GM12878 (cell line): Measurements from ENCODE around the gene MYO7A. TPM values are rescaled to one million over a fixed set of nuclear protein-coding genes. Genes with fewer than 3 reads are reported as not detected.

Experiments
- ATAC-seq: fragments of 200-7000 bp; cut with Tn5 transposase; 3 replicates; pipeline ENCODE4 v1.9.1; 2020; ENCODE audit warnings: mild to moderate bottlenecking, moderate library complexity
- BruUV-seq: library from RNA; stranded (reverse); fragments of 400-500 nt; replicated peaks from 2 replicates; lab custom pipeline; 2021; lab: Mats Ljungman, UMichigan
- CTCF ChIA-PET: fragments of 300-600 bp; sonication (Branson Sonifier 250); formaldehyde crosslinking; extraction: SDS; loops from one replicate; lab custom pipeline; 2021; ENCODE audit warnings: inconsistent platforms; lab: Yijun Ruan, JAX
- POLR2A ChIA-PET: fragments of 350-600 bp; formaldehyde crosslinking; extraction: SDS; loops from one replicate; lab custom pipeline; 2021; ENCODE audit warnings: inconsistent platforms; lab: Charles Lee
- RAD21 ChIA-PET: fragments of 300-600 bp; sonication (Branson Sonifier 250); formaldehyde crosslinking; loops from one replicate; lab custom pipeline; 2023; ENCODE audit warnings: antibody characterized with exemption; ENCODE audit not compliant: unreplicated experiment; lab: Charles Lee
- SMC1A ChIA-PET: fragments of 300-600 bp; sonication (Branson Sonifier 250); formaldehyde crosslinking; loops from one replicate; lab custom pipeline; 2023; ENCODE audit not compliant: unreplicated experiment, uncharacterized antibody; lab: Charles Lee
- DNase-seq: peaks from one replicate; pipeline ENCODE4 v3.0.0-alpha.2; 2011; ENCODE audit warnings: low read depth, low spot score
- FAIRE-seq: peaks from 3 replicates; lab custom pipeline; 2011; peaks lifted over from hg19 to GRCh38; lab: Jason Lieb, UNC
- H2AFZ ChIP-seq: 2 replicates; pipeline ENCODE4 v1.6.0; 2011; ENCODE audit warnings: low read depth, low read length, control low read depth; ENCODE audit not compliant: control insufficient read depth
- H3K27ac ChIP-seq: 2 replicates; pipeline ENCODE4 v1.5.1; 2011; ENCODE audit warnings: control low read depth; ENCODE audit not compliant: control insufficient read depth, insufficient read depth
- H3K27me3 ChIP-seq, 2 experiments: replicated peaks in 1 of 2; 2 replicates each; pipeline versions ENCODE4 v1.6.0 to v1.6.1; 2011; ENCODE audit warnings: low read length in 1 of 2; ENCODE audit not compliant: control insufficient read depth in 2 of 2, insufficient read depth in 2 of 2
- H3K36me3 ChIP-seq, 2 experiments: 2 replicates each; pipeline ENCODE4 v1.5.1; 2011; ENCODE audit warnings: low read length in 1 of 2; ENCODE audit not compliant: control insufficient read depth in 2 of 2, insufficient read depth in 2 of 2
- H3K4me1 ChIP-seq: 2 replicates; pipeline ENCODE4 v1.6.1; 2011; ENCODE audit warnings: mild to moderate bottlenecking, low read length, moderate library complexity, mixed read lengths; ENCODE audit not compliant: control insufficient read depth, insufficient read depth
- H3K4me2 ChIP-seq: 2 replicates; pipeline ENCODE4 v1.6.0; 2011; ENCODE audit warnings: control low read depth; ENCODE audit not compliant: control insufficient read depth, insufficient read depth
- H3K4me3 ChIP-seq: fragments of 200-600 bp; sonication (generic); 2 replicates; pipeline ENCODE4 v1.5.1; 2016
- H3K79me2 ChIP-seq: 2 replicates; pipeline ENCODE4 v1.6.0; 2011; ENCODE audit warnings: low read length; ENCODE audit not compliant: control insufficient read depth, insufficient read depth
- H3K9ac ChIP-seq: 2 replicates; pipeline ENCODE4 v1.8.0; 2011; ENCODE audit warnings: low read length, control low read depth, mixed read lengths; ENCODE audit not compliant: control insufficient read depth, insufficient read depth
- H3K9me3 ChIP-seq: replicated peaks from 3 replicates; pipeline ENCODE4 v1.5.1; 2011; ENCODE audit warnings: mild to moderate bottlenecking, low read length; ENCODE audit not compliant: control insufficient read depth, insufficient read depth
- H4K20me1 ChIP-seq: 2 replicates; pipeline ENCODE4 v1.6.0; 2011; ENCODE audit not compliant: control insufficient read depth, insufficient read depth
- CEBPB ChIP-seq, 2 experiments: fragments of 150-350 bp in 1 of 2; IDR thresholded peaks; 2 replicates each; pipeline ENCODE4 v1.6.1; 2012 to 2014; ENCODE audit warnings: low read depth in 2 of 2, low read length in 2 of 2, borderline replicate concordance in 1 of 2, inconsistent platforms in 1 of 2
- GABPA ChIP-seq: IDR thresholded peaks from 2 replicates; pipeline ENCODE4 v1.6.1; 2014; ENCODE audit warnings: antibody characterized with exemption, low read depth, mild to moderate bottlenecking, inconsistent platforms
- HDAC2 ChIP-seq: fragments of 200-600 bp; sonication (generic); IDR thresholded peaks from 2 replicates; pipeline ENCODE4 v1.6.1; 2017
- IKZF2 ChIP-seq, 2 experiments: fragments of 450-650 bp; IDR thresholded peaks; 2 replicates each; pipeline ENCODE4 v1.6.1; 2017; ENCODE audit warnings: mild to moderate bottlenecking in 2 of 2, moderate library complexity in 2 of 2
- NFYB ChIP-seq: IDR thresholded peaks from 2 replicates; pipeline ENCODE4 v1.6.1; 2011; ENCODE audit warnings: low read depth, mild to moderate bottlenecking, low read length, improper control_type of control experiment, moderate library complexity; ENCODE audit not compliant: insufficient read depth
- PML ChIP-seq: IDR thresholded peaks from 2 replicates; pipeline ENCODE4 v1.6.1; 2012; ENCODE audit warnings: low read length, inconsistent platforms
- TCF12 ChIP-seq: IDR thresholded peaks from 2 replicates; pipeline ENCODE4 v1.6.1; 2011; ENCODE audit warnings: low read depth, mild to moderate bottlenecking, low read length
- ZNF24 ChIP-seq: fragments of 450-650 bp; IDR thresholded peaks from 2 replicates; pipeline ENCODE4 v1.6.1; 2017; ENCODE audit warnings: antibody characterized with exemption, mild to moderate bottlenecking
- WGBS: methylation state at CpG from one replicate; pipeline ENCODE4 v1.1.6; 2016; ENCODE audit warnings: low lambda C conversion rate; ENCODE audit not compliant: insufficient replicate concordance, insufficient coverage; ENCODE audit errors: missing lambda C conversion rate; 5-methylcytosine and 5-hydroxymethylcytosine counted together
- in situ Hi-C: fragments of 300-500 bp; cut with MboI; formaldehyde crosslinking; loops from 9 replicates; pipeline ENCODE4 v1.14.3; 2018; ENCODE audit warnings: mixed read lengths
- intact Hi-C: fragments of 100-400 bp; cut with micrococcal nuclease; formaldehyde crosslinking; loops from one replicate; pipeline ENCODE4 v1.14.2; 2022; ENCODE audit not compliant: unreplicated experiment
- polyA plus RNA-seq, 11 experiments: library from polyadenylated mRNA; depleted of rRNA in 4 of 11; unstranded in 6 of 11; stranded (reverse) in 5 of 11; fragments of >200 nt; fragmentation: Nextera tagmentation in 4 of 11; fragmentation: Illumina TruSeq in 1 of 11; extraction: Ambion mirVana in 4 of 11; extraction: Trizol in 1 of 11; gene quantifications; 1 replicate in 1 of 11; 2 replicates in 10 of 11; pipeline versions ENCODE4 v1.2.1 to v1.2.3, GENCODE V29; 2011 to 2016; ENCODE audit warnings: inconsistent platforms in 2 of 11, missing spikeins in 2 of 11, low read depth in 1 of 11
- total RNA-seq, 4 experiments: library from RNA; depleted of rRNA in 3 of 4; stranded (reverse); fragments of >200 nt in 3 of 4; fragmentation: Illumina TruSeq in 1 of 4; extraction: Trizol in 1 of 4; gene quantifications; 2 replicates each; pipeline versions ENCODE4 v1.2.1 to v1.2.3, GENCODE V29; 2013 to 2021
- TF ChIP-seq, protein P1 (sequence below): fragments of 150-350 bp; IDR thresholded peaks from 2 replicates; pipeline ENCODE4 v1.6.1; 2014; ENCODE audit warnings: mild to moderate bottlenecking, low read depth, low read length
- TF ChIP-seq, protein P2 (sequence below): IDR thresholded peaks from 2 replicates; pipeline ENCODE4 v1.6.1; 2011; ENCODE audit warnings: mild to moderate bottlenecking, low read depth, low read length, moderate library complexity; ENCODE audit not compliant: insufficient replicate concordance
- TF ChIP-seq, protein P3 (sequence below): IDR thresholded peaks from 2 replicates; pipeline ENCODE4 v1.6.1; 2011; ENCODE audit warnings: low read depth, mild to moderate bottlenecking, low read length, moderate library complexity, borderline replicate concordance; ENCODE audit errors: extremely low read depth
- TF ChIP-seq, protein P4 (sequence below): IDR thresholded peaks from 2 replicates; pipeline ENCODE4 v1.6.1; 2012; ENCODE audit warnings: low read depth, low read length, improper control_type of control experiment
- TF ChIP-seq, protein P5 (sequence below): IDR thresholded peaks from 2 replicates; pipeline ENCODE4 v1.6.1; 2012; ENCODE audit warnings: low read depth, low read length, improper control_type of control experiment
- TF ChIP-seq, protein P6 (sequence below): fragments of 450-650 bp; IDR thresholded peaks from 2 replicates; pipeline ENCODE4 v1.6.1; 2017; ENCODE audit warnings: antibody characterized with exemption, mild to moderate bottlenecking, moderate library complexity
- TF ChIP-seq, protein P7 (sequence below): IDR thresholded peaks from 2 replicates; pipeline ENCODE4 v1.6.1; 2011; ENCODE audit warnings: borderline replicate concordance, low read depth, mild to moderate bottlenecking, moderate library complexity, mixed read lengths, low read length; ENCODE audit not compliant: insufficient read depth; ENCODE audit errors: extremely low read length

MYO7A gene
- total and polyA plus RNA-seq, 10 of the 15 experiments (the other 5 are each of a cell fraction or from before 2014, with no cell fraction given): 0.01 to 0.21 (median 0.04) TPM; not detected in 6

DNA sequence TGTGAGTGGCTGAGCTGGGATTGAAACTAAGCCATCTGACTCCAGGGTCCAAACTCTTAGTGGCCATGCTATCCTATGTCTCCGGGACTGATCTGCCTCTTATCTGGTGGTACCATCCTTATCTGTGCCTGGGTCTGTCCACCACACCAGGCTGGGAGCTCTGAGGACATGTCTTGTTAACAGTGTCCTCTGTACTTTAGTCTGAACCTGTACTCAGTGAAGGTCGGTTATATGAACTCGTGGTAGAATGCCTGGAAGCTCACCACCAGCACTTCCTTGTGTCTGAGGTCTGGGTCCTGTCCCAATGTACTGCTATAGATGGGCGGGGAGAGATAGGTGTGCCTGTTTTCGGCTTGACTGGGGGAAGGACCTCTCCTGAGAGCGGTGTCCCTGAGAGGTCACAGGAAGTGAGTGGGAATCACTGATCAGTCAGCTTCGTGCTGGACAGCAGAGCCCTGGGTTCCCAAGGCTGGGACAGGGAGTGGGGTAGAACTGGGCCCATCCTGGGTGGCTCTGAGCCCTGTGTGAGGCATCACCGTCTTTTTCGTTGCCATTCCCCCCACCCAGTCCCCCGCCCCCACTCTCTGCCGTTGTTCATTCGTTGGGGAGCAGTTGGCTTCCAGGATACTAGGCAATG, 8.9 kb downstream of the MYO7A start:
- CTCF ChIA-PET: interaction anchor here (0.8 kb wide), 1 partner anchor 10 kb away, joined by 3 read pairs; no protein-coding TSS in a partner anchor
- H3K27ac ChIP-seq: no peak overlapping the region
- H3K4me3 ChIP-seq: no peak overlapping the region
- FAIRE-seq (no peak), ATAC-seq (no peak), DNase-seq (no peak)
- no peaks in the 10 kb centered on the region for H3K79me2 ChIP-seq
- TF ChIP-seq, protein P1, sequence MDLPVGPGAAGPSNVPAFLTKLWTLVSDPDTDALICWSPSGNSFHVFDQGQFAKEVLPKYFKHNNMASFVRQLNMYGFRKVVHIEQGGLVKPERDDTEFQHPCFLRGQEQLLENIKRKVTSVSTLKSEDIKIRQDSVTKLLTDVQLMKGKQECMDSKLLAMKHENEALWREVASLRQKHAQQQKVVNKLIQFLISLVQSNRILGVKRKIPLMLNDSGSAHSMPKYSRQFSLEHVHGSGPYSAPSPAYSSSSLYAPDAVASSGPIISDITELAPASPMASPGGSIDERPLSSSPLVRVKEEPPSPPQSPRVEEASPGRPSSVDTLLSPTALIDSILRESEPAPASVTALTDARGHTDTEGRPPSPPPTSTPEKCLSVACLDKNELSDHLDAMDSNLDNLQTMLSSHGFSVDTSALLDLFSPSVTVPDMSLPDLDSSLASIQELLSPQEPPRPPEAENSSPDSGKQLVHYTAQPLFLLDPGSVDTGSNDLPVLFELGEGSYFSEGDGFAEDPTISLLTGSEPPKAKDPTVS: no peak
- TF ChIP-seq, protein P2, sequence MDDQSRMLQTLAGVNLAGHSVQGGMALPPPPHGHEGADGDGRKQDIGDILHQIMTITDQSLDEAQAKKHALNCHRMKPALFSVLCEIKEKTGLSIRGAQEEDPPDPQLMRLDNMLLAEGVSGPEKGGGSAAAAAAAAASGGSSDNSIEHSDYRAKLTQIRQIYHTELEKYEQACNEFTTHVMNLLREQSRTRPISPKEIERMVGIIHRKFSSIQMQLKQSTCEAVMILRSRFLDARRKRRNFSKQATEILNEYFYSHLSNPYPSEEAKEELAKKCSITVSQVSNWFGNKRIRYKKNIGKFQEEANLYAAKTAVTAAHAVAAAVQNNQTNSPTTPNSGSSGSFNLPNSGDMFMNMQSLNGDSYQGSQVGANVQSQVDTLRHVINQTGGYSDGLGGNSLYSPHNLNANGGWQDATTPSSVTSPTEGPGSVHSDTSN: no peak
- TF ChIP-seq CEBPB (IDR thresholded peaks at IDR 0.05; ENCODE audit: borderline replicate concordance in 1 of 2, low read depth in 2 of 2, low read length in 2 of 2) (no peak), GABPA (no peak), IKZF2 (IDR thresholded peaks at IDR 0.05) (no peak), NFYB (no peak), TCF12 (no peak), HDAC2 (no peak), ZNF24 (no peak), PML (no peak)
- TF ChIP-seq, protein P3, sequence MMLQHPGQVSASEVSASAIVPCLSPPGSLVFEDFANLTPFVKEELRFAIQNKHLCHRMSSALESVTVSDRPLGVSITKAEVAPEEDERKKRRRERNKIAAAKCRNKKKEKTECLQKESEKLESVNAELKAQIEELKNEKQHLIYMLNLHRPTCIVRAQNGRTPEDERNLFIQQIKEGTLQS: no peak
- TF ChIP-seq, protein P4, sequence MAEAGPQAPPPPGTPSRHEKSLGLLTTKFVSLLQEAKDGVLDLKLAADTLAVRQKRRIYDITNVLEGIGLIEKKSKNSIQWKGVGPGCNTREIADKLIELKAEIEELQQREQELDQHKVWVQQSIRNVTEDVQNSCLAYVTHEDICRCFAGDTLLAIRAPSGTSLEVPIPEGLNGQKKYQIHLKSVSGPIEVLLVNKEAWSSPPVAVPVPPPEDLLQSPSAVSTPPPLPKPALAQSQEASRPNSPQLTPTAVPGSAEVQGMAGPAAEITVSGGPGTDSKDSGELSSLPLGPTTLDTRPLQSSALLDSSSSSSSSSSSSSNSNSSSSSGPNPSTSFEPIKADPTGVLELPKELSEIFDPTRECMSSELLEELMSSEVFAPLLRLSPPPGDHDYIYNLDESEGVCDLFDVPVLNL: no peak
- TF ChIP-seq, protein P5, sequence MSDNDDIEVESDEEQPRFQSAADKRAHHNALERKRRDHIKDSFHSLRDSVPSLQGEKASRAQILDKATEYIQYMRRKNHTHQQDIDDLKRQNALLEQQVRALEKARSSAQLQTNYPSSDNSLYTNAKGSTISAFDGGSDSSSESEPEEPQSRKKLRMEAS: no peak
- TF ChIP-seq, protein P6, sequence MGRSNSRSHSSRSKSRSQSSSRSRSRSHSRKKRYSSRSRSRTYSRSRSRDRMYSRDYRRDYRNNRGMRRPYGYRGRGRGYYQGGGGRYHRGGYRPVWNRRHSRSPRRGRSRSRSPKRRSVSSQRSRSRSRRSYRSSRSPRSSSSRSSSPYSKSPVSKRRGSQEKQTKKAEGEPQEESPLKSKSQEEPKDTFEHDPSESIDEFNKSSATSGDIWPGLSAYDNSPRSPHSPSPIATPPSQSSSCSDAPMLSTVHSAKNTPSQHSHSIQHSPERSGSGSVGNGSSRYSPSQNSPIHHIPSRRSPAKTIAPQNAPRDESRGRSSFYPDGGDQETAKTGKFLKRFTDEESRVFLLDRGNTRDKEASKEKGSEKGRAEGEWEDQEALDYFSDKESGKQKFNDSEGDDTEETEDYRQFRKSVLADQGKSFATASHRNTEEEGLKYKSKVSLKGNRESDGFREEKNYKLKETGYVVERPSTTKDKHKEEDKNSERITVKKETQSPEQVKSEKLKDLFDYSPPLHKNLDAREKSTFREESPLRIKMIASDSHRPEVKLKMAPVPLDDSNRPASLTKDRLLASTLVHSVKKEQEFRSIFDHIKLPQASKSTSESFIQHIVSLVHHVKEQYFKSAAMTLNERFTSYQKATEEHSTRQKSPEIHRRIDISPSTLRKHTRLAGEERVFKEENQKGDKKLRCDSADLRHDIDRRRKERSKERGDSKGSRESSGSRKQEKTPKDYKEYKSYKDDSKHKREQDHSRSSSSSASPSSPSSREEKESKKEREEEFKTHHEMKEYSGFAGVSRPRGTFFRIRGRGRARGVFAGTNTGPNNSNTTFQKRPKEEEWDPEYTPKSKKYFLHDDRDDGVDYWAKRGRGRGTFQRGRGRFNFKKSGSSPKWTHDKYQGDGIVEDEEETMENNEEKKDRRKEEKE: no peak
- TF ChIP-seq, protein P7, sequence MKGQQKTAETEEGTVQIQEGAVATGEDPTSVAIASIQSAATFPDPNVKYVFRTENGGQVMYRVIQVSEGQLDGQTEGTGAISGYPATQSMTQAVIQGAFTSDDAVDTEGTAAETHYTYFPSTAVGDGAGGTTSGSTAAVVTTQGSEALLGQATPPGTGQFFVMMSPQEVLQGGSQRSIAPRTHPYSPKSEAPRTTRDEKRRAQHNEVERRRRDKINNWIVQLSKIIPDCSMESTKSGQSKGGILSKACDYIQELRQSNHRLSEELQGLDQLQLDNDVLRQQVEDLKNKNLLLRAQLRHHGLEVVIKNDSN: no peak
- SMC1A ChIA-PET: no interaction called here
- no peaks in the 10 kb centered on the region for H3K9me3 ChIP-seq
- 21% methylated on average over 12 of the region's 12 CpGs for WGBS
- no peaks in the 10 kb centered on the region for H4K20me1 ChIP-seq
- no peaks in the 10 kb centered on the region; a peak in 2 of 4 replicates for H3K27me3 ChIP-seq
- H3K4me2 ChIP-seq: no peak overlapping the region
- H2AFZ ChIP-seq: no peak overlapping the region
- H3K4me1 ChIP-seq: no peaks in the 10 kb centered on the region
- POLR2A ChIA-PET: interaction anchor here (0.6 kb wide), 1 partner anchor 685 kb away, joined by 3 read pairs; no protein-coding TSS in a partner anchor
- RAD21 ChIA-PET: no interaction called here
- in situ Hi-C loops: no loop called here
- BruUV-seq: no TSS peak
- H3K36me3 ChIP-seq: no peaks in the 10 kb centered on the region
- intact Hi-C loops: no loop called here
- H3K9ac ChIP-seq: no peak overlapping the region
